HG02623 (cell line): ENCODE measurements around the gene CCDC43.
"Not testable (repeated sequence)": the region's sequence is repeated elsewhere in the genome, so short reads cannot be mapped to it uniquely, and the experiment has no call there.

Experiments
- ATAC-seq: cut with Tn5 transposase; IDR thresholded peaks from one replicate; pipeline ENCODE4 v1.9.1; 2021; ENCODE audit warnings: moderate library complexity; ENCODE audit not compliant: unreplicated experiment

CCDC43 gene

DNA sequence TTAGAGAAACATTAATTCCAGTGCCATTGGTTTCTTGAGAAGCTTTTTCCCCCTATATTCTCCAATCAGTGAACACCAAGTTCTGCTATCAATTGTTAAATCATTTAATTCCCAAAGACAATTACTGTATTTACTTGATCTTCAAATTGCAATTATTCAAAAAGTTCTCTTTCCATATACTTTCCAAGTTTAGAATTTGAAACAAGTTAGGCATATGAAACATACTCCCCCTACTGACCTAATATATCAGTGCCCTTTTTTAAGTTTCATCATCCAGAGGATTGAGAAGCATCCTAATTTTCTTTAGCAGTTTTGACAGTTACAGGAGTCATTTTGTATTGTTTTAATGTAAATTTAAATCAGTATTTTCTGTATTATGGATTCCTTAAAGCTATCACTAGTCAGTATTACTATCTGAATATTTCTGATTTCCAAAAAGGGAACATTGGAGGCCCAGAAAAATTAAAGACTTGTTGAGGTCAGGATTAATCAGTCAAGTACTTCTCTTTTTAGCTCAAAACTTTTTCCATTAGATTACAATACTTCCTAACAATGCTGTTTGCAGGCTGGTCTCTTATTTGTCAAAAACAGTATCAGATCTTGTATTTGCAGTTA is 17.0 kb downstream of the CCDC43 start:
- no peak for ATAC-seq

DNA sequence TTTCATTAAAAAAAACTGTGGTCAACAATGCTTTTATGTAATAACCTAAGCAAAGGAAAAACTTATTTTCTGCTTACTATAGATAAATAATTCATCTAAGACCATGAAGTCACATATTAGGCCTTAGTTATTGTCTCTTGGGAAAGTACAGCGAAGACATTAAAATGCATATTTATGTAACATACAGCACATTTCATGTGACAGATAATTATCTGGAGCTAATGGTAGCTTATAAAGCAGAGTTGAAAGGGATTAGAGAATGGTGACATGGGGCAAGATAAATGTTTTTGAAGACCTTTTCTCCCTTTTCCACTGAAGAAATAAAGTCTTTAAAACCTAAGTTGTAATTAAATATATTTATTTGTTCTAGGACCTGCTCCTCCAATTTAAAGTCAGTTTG is 23.6 kb downstream of the CCDC43 start:
- no peak for ATAC-seq

DNA sequence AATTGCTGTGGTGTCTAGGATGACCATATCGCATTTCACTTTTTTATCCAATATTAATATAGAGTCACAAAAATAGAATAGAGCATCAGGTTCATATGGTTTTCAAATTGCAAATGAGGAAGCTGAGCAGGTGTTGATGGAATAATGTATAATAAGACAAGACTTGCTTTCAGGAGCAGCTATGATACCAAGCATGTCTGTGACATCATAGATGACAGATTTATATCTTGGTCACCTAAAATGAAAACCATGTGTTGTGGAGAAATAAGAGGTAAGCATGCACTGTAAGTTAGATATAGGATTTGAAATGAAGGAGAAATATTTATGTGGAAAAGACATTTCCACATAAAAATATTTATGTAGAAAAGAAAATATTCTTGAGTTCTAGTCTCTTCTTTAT is 24.7 kb downstream of the CCDC43 start:
- no peak for ATAC-seq

DNA sequence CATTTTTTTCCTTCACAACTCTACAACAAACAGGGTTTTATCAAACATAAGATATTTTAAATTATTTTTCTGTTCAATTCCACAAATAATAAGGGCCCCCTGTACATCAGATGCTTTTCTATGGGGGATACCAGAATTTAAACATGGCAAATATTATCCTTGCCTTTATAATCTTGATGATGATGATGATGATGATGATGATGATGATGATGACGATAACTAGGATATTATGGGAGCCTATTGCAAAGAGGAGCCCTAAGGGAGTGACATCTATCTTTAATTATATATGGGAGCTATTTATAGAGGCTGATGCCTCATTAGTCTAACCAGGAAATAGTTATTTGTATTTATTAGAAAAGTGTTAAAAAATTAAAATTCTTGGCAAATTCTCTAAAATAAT is 26.5 kb downstream of the CCDC43 start:
- no peak for ATAC-seq

DNA sequence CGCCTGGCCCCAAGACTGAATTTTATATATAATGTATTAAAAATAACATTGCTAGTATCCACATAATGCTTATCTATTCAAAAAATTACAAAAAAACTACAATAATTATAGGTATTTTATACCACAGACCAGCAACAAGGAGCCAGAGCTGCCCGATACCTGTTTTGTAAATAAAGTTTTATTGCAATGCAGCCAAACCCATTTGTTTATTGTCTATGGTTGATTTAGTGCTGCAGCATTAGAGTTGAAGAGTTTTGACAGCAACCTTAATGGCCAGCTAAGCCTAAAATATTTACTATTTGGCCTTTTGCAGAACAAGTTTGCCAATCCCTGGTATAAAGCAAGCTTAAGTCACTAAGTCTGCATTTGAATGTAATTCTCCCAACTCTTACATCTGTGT is 27.7 kb downstream of the CCDC43 start:
- ATAC-seq, result no peak

DNA sequence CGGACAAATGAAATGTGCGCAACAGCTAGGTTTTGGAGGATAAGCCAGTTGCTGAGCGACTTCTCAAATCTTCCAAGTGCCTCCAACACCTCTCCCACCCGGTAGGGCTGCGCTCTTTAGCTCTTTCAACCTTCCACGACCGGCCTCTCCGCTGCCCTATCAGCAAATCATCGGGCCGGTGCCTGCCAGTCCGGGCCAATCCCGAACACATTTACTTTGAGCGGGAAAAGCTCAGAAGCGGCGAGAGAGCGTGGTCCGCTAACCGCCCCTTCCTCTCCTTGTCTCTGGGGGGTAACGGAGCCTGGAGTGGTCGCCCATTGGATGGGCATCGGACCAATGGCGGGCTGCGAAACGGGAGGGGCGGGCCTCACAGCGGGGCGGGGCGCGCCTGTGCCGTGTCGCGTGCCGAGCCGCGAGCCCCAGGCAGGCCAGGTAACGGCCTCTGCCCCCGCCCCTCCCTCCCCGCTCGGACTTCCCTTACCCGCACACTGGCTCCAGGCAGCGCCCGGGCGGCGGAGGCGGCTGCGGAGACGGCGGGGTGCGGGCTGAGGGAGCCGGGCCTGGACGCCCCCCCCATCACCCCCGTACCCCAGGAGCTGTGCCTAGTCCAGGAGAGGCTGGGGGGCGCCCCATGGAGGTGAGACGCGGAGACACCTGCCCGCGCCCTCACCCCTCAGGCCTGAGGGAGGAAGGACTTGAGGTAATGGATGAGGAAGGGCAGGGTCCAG is 33.4 kb downstream of the CCDC43 start, which contains the start of gene MEIOC:
TSS of gene MEIOC (plus strand) at position 486 of the 728 bp plus-strand sequence. CDS start at position 632, 146 bp downstream.
- ATAC-seq, result no peak

DNA sequence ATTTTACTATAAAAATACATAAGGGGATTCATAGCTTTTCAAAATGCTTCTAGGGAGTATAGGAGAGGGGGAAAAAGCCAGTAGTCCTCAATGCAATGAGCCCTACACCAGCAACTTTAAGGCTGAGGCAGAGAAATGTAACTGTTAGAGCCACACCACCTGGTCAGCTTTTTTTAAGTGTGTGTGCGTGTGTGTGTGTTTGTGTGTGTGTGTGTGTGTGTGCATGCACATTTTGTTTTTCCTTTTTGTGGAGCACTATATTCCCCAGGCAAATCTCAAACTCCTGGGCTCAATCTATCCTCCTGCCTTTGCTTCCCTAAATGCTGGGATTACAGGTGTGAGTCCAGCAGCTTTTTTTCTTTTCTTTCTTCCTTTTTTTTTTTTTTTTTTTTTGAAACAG is 35.6 kb downstream of the CCDC43 start:
- no peak for ATAC-seq

DNA sequence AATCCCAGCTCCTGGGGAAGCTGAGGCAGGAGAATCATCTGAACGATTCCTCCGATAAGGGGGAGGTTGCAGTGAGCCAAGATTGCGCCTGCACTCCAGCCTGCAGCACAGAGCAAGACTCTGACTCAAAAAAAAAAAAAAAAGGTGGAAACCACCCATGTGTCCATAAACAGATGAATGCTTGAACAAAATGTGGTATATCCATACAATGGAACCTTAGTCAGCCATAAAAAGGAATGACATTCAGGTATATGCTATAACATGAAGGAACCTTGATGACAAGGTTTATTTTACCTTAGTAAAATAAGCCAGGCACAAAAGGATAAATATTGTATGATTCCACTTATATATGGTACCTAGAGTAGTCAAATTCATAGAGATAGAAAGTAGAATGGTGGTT is 36.2 kb downstream of the CCDC43 start:
- ATAC-seq, result no peak

DNA sequence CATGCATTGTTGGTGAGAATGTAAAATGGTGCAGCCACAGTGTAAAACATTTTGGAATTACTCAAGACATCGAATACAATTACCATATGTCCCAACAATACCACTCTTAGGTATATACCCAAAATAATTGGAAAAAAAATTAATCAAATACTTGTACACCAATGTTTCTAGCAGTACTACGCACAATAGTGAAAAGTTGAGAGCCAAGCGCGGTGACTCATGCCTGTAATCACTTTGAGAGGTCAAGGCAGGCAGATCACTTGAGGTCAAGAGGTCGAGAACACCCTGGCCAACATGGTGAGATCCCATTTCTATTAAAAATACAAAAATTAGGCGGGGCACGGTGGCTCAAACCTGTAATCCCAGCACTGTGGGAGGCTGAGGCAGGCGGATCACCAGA is 36.8 kb downstream of the CCDC43 start:
- no peak for ATAC-seq

DNA sequence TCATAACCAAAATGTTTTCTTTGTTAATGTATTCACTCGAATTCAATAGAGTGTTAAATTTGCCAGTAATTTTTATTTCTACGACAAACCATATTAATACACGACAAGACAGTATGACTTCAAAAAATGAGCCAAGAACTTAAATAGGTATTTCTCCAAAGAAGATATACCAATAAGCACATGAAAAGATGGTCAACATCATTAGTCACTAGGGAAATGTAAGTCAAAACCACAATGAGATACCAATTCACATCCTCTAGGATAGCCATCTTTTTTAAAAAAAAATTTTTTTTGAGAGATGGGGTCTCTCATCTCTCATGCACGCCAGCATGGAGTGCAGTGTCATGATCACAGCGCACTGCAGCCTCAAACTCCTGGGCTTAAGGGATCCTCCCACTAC is 38.3 kb downstream of the CCDC43 start:
- no peak for ATAC-seq

DNA sequence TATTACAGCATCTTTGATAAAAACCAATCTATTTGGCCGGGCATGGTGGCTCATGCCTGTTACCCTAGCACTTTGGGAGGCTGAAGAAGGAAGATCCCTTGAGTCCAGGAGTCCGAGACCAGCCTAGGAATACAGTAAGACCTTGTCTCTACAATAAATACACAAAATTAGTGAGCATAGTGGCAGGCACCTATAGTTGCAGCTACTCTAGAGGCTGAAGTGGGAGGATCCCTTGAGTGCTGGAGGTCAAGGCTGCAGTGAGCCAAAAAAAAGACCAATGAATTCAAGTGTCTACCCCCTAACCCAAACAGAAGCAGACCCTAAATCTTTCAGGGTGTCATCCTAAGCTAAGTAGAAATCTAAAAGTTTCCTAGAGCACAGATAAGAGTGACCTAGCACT is 40.6 kb downstream of the CCDC43 start:
- no peak for ATAC-seq

DNA sequence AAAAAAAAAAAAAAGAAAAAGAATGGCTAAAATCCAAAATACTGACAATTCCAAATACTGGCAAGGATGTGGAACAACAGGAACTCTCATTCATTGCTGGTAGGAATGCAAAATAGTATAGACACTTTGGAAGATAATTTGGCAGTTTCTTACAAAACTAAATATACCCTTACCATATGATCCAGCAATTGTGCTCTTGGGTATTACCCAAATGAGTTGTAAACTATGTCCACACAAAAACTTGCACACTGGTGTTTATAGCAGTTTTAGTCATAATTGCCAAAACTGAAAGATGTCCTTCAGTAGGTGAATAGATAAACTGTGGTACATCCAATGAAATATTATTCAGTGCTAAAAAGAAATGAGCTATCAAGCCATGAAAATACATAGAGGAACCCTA is 41.8 kb downstream of the CCDC43 start:
- no peak for ATAC-seq

DNA sequence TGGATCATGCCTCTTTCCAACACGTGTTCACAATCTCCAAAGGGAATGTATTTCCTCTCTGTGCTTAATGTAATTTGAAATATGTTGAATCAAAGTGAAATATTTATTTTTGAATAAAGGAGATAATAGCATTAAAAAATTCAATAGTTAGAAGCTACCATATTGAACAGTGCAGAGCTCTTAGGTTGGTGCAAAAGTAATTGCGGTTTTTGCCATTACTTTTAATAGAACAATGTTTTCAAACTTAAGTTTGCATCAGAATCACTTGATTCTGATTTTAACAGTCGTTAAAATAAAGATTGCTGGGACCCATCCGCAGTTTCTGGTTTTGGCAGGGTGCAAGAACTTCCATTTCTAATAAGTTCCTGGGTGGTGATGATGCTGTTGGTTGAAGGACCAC is 43.3 kb downstream of the CCDC43 start:
- ATAC-seq, result no peak

DNA sequence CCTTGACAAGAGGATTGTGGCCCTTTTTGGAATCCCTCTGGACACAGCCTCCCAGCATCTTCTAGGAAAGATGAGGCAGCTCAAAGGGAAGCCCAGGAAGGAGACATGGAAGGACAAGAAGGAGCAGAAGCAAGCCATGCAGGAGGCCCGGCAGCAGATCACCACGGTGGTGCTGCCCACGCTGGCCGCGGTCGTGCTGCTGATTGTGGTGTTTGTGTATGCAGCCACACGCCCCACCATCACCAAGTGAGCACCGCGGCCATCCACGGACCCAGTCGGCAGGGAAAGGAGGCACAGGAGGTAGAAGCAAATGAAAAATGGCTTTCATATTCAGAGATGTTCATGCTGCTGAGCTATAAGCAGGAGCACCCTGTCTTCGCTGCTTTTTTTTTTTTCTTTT is 44.2 kb downstream of the CCDC43 start:
- ATAC-seq, result no peak

DNA sequence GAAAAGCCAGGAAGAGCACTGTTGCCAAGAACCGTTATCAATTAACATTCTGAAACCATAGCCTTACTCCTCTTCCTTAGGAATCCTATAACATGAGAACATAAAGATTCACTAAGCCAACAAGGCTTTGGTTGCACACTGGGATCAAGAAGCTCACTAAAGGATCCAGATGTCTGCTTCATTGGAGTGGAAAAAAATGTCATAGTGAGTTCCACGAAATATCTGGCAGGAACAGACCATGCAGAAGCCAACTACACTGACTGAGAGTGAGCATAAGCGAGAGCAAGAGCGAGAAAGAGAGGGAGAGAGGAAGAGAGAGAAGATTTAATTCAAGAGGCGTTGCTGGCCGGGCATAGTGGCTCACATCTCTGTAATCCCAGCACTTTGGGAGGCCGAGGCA is 46.7 kb downstream of the CCDC43 start:
- no peak for ATAC-seq

DNA sequence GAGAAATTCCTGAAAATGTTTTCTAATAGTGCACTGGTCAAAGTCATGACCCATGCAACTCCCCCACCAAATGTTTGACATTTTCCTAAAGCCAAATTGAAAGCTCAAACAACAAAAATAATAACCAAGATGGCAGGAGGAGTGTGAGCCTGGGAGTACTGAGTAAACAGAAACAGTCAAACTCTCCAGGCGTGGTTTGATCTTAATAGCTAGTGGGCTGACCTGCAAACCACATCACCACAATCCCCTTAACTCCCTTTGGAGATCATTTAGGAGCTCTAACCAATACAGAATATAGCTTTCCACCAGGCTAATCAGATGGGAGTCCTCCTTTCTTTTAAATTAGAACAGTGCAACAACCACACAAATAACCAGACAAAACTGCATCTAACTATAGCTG is 52.5 kb downstream of the CCDC43 start:
- no peak for ATAC-seq

DNA sequence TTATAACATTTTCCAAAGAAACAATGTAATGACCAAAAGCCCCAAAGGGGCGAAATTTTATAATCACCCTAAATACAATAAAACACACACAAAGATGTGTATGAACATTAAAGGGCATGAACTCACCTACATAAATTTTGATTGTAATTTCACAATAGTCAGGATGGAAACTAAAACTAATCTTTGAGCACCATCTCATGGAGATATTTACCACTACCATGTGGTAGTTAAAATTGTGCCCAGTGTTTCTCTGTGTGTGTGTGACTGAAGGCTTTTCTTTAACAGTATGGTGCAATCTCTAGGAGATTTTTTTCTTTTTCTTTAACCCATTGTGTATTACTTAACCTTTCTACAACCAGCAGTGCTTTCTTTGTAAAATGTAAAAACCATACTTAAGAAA is 53.0 kb downstream of the CCDC43 start:
- ATAC-seq, result no peak

DNA sequence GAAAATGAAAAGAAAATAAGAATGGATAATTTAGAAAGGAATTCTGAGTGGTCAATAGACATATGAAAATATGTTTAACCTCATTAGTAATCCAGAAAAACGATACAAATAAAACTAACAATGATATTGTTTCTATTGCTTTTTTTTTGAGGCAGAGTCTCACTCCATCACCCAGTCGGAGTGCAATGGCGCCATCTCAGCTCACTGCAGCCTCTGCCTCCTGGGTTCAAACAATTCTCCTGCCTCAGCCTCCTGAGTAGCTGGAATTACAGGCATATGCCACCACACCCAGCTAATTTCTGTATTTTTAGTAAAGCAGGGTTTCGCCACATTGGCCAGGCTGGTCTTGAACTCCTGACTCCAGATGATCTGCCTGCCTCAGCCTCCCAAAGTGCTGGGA is 55.2 kb downstream of the CCDC43 start:
- not testable (repeated sequence) for ATAC-seq

DNA sequence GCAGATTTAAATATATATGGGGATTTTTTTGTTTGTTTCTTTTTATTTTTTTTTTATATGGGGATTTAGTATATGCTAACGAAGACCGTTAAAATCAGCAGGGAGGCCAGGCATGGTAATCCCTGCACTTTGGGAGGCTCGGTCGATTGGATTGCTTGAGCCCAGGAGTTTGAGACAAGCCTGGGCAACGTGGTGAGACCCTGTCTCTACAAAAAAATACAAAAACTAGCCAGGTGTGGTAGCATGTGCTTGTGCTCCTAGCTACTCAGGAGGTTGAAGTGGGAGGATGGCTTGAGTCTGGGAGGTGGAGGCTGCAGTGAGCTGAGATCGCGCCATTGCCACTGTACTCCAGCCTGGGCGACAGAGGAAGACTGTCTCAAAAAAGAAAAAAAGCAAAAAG is 55.6 kb downstream of the CCDC43 start:
- no peak for ATAC-seq

DNA sequence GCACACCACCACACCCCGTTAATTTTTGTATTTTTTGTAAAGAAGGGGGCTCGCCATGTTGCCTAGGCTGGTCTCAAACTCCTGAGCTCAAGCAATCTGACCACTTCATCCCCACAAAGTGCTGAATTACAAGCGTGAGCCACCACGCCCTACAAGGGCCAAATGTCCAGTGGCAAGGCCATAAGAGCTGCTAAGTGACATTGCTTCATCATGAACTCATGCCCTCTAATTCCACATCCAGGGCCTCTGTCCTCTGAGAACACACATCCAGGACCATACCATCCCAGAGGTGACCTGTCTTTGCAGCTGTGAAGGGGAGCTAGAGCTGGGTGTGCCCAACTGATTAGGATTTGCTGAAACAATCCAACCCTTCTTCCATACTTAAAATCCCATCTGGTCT is 58.9 kb downstream of the CCDC43 start:
- ATAC-seq, result no peak

DNA sequence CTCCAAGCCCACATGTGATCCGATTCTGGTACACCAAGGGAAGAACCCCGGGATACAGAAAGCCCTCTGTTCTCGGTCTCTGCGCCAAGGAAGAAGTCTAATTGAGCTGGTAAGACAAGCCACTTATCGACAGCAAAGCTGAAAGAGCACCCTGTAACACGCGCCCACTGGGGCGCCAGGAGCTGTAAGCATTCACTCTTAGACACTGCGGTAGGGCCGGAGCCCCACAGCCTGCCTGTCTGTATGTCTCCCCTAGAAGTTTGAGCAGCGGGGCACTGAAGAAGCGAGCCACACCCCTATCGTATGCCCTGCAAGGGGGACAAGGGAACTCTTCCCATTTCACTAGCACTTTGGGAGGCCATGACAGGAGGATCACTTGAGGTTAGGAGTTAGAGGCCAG is 60.3 kb downstream of the CCDC43 start:
- no peak for ATAC-seq

DNA sequence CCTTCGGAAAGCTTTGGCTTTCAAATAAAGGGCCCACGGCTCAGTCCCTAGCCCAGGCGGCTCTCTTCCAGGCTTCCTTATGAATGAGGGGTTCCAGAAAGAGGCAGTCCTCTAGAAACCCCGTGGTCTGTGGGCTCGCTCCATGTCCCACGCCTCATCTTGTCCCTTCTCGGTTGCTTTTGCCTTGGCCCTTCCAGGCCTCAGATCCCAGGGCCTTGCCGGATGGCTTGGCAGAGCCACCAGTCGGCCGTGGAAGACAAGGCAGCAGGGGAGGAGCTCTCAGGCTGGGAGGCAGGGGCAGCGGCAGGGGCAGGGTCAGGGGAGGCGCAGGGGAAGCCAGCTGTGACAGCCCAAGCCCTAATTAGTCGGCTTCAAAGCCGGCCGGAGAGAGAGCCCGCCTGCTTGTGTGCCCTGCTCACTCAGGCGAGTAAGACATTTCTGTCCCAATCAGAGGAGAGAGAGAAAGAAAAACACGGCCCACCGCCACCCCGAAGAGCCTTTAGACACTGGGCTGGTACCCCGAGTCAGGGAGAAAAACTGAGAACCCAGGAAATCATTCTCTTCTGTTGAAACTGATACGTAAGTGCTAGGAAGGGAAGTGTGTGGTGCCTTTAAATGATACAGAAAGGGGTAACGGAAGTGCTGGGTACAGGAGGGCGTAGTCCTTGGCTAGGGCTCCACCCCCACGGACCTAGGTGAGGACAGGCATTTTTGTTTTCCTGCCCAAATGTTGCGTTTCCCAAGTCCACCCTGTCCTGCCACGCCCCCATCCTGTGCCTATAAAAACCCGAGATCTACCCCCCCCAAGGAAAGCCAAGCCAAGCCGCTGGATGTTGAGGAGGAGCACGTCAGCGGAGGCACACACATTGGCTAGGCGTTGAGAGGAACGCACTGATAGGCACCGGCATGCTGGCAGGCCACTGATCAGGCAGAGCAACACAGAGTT is 61.1 kb downstream of the CCDC43 start:
- no peak for ATAC-seq
